ENCODE measurements around the gene TRIM2. TPM values are rescaled to one million over a fixed set of nuclear protein-coding genes. Genes with fewer than 3 reads are reported as not detected.

The TRIM2 gene
- polyA plus RNA-seq, 3 donors = 0.50 to 0.96 (median 0.76) TPM

GRCh38 chr4:153270361-153270760 is 66.1 kb downstream of the TRIM2 start:
- DNase-seq = no peak
- TF ChIP-seq, protein P1, sequence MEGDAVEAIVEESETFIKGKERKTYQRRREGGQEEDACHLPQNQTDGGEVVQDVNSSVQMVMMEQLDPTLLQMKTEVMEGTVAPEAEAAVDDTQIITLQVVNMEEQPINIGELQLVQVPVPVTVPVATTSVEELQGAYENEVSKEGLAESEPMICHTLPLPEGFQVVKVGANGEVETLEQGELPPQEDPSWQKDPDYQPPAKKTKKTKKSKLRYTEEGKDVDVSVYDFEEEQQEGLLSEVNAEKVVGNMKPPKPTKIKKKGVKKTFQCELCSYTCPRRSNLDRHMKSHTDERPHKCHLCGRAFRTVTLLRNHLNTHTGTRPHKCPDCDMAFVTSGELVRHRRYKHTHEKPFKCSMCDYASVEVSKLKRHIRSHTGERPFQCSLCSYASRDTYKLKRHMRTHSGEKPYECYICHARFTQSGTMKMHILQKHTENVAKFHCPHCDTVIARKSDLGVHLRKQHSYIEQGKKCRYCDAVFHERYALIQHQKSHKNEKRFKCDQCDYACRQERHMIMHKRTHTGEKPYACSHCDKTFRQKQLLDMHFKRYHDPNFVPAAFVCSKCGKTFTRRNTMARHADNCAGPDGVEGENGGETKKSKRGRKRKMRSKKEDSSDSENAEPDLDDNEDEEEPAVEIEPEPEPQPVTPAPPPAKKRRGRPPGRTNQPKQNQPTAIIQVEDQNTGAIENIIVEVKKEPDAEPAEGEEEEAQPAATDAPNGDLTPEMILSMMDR (IDR thresholded peaks at IDR 0.05) = no peak
- no peak overlapping the region for H3K9ac ChIP-seq (ENCODE audit: insufficient read depth, low read length, poor library complexity, severe bottlenecking)
- no peaks in the 10 kb centered on the region for H3K27me3 ChIP-seq (ENCODE audit: control insufficient read depth in 2 of 2, insufficient read depth in 2 of 2, low read length in 2 of 2)
- H3K4me1 ChIP-seq (ENCODE audit: control insufficient read depth in 1 of 2, insufficient read depth in 2 of 2, low read length in 2 of 2) = no peaks in the 10 kb centered on the region
- peaks cover 0 to 3% (median 0%) of the 10 kb centered on the region in 7 donors for H3K9me3 Mint-ChIP-seq
- H3K9me3 ChIP-seq (replicated peaks in 1 of 2; ENCODE audit: control insufficient read depth in 1 of 2, insufficient read depth in 1 of 2, low read length in 2 of 2) = no peaks in the 10 kb centered on the region
- H3K27ac ChIP-seq (ENCODE audit: low read depth in 1 of 2, low read length in 2 of 2) = no peak overlapping the region
- H3K4me3 ChIP-seq (replicated peaks in 1 of 3; ENCODE audit: low read depth in 2 of 3, low read length in 3 of 3) = no peak overlapping the region
- intact Hi-C loops (cut with micrococcal nuclease) = no loop called here
- H3K27ac Mint-ChIP-seq = no peak overlapping the region
- no peaks in the 10 kb centered on the region for H4K20me1 ChIP-seq (ENCODE audit: insufficient read depth, low read length)
- H2AFZ ChIP-seq (ENCODE audit: insufficient read depth, low read depth, low read length, poor library complexity, severe bottlenecking) = no peak overlapping the region
- H3K36me3 Mint-ChIP-seq = no peaks in the 10 kb centered on the region
- H3K36me3 ChIP-seq (replicated peaks in 1 of 2; ENCODE audit: control insufficient read depth in 1 of 2, insufficient read depth in 2 of 2, low read length in 2 of 2) = no peaks in the 10 kb centered on the region
- WGBS (ENCODE audit: insufficient coverage) = 100% methylated on average over 1 of the region's 6 CpGs
- no peaks in the 10 kb centered on the region for H3K79me2 ChIP-seq (ENCODE audit: insufficient read depth, low read length)
- H3K27me3 Mint-ChIP-seq (ENCODE audit: low read depth in 3 of 3) = peaks cover 0 to 4% (median 3%) of the 10 kb centered on the region in 3 donors
- H3K4me1 Mint-ChIP-seq = peaks cover 3% of the 10 kb centered on the region
- H3K4me3 Mint-ChIP-seq = no peak overlapping the region
- no peak overlapping the region for H3K4me2 ChIP-seq (replicated peaks; ENCODE audit: extremely low read depth, low read length, poor library complexity, severe bottlenecking)

DNA sequence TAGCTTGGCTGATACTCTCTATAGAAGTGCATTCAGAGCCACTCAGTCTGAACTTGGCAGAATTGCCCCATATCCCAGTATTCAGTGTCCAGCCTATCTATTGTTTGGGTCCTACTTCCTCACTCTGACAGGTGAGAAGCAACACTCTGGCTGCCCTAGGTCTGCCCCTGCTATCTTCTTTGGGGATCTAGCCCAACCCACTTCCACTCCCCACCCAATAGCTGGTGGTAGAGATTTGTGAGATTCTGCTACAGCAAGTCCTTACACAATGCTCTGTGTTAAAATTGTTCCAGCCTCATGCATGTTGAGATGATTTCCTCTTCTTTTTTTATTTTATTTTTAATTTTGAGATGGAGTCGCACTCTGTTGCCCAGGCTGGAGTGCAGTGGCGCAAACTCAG is 67.6 kb downstream of the TRIM2 start:
- Mint-ChIP-seq H3K9me3 (peaks cover 0 to 3% (median 0%) of the 10 kb centered on the region in 7 donors), H3K27me3 (ENCODE audit: low read depth in 3 of 3) (peaks cover 0 to 4% (median 3%) of the 10 kb centered on the region in 3 donors), H3K4me3 (no peak overlapping the region), H3K4me1 (peaks cover 3% of the 10 kb centered on the region), H3K36me3 (no peaks in the 10 kb centered on the region), H3K27ac (no peak overlapping the region)
- no peak overlapping the region for H3K9ac ChIP-seq (ENCODE audit: insufficient read depth, low read length, poor library complexity, severe bottlenecking)
- H2AFZ ChIP-seq (ENCODE audit: insufficient read depth, low read depth, low read length, poor library complexity, severe bottlenecking) = no peak overlapping the region
- no peak overlapping the region for H3K27ac ChIP-seq (ENCODE audit: low read depth in 1 of 2, low read length in 2 of 2)
- intact Hi-C loops (cut with micrococcal nuclease) = no loop called here
- H3K79me2 ChIP-seq (ENCODE audit: insufficient read depth, low read length) = no peaks in the 10 kb centered on the region
- H3K9me3 ChIP-seq (replicated peaks in 1 of 2; ENCODE audit: control insufficient read depth in 1 of 2, insufficient read depth in 1 of 2, low read length in 2 of 2) = no peaks in the 10 kb centered on the region
- 100% methylated on average over 2 of the region's 2 CpGs for WGBS (ENCODE audit: insufficient coverage)
- H4K20me1 ChIP-seq (ENCODE audit: insufficient read depth, low read length) = no peaks in the 10 kb centered on the region
- no peaks in the 10 kb centered on the region for H3K4me1 ChIP-seq (ENCODE audit: control insufficient read depth in 1 of 2, insufficient read depth in 2 of 2, low read length in 2 of 2)
- TF ChIP-seq, protein P1 (IDR thresholded peaks at IDR 0.05) = no peak
- no peaks in the 10 kb centered on the region for H3K27me3 ChIP-seq (ENCODE audit: control insufficient read depth in 2 of 2, insufficient read depth in 2 of 2, low read length in 2 of 2)
- no peak overlapping the region for H3K4me2 ChIP-seq (replicated peaks; ENCODE audit: extremely low read depth, low read length, poor library complexity, severe bottlenecking)
- H3K36me3 ChIP-seq (replicated peaks in 1 of 2; ENCODE audit: control insufficient read depth in 1 of 2, insufficient read depth in 2 of 2, low read length in 2 of 2) = no peaks in the 10 kb centered on the region
- no peak overlapping the region for H3K4me3 ChIP-seq (replicated peaks in 1 of 3; ENCODE audit: low read depth in 2 of 3, low read length in 3 of 3)
- DNase-seq = no peak

Measured in CD14-positive monocyte (primary cell).